HCT116 (cell line): ENCODE measurements around the gene PMPCB. TPM values are rescaled to one million over a fixed set of nuclear protein-coding genes. Genes with fewer than 3 reads are reported as not detected.

Source experiments
- ATAC-seq: fragments of 200-7000 bp; cut with Tn5 transposase; 2 replicates; pipeline ENCODE4 v1.9.1; 2020; ENCODE audit warnings: mild to moderate bottlenecking, moderate library complexity
- BruUV-seq: library from RNA; stranded (reverse); fragments of 400-500 nt; replicated peaks from 2 replicates; lab custom pipeline; 2021; lab: Mats Ljungman, UMichigan
- CTCF ChIA-PET: fragments of 300-600 bp; sonication (Branson Sonifier 250); formaldehyde crosslinking; loops from one replicate; lab custom pipeline; 2021; ENCODE audit warnings: antibody characterized with exemption; lab: Charles Lee
- POLR2A ChIA-PET: fragments of 300-600, 350-600 bp; sonication (Branson Sonifier 250); formaldehyde crosslinking; loops from one replicate; lab custom pipeline; 2021; ENCODE audit warnings: antibody characterized with exemption; lab: Charles Lee
- RAD21 ChIA-PET, 2 experiments: fragments of 300-600 bp; sonication (Branson Sonifier 250); formaldehyde crosslinking; loops; one replicate each; lab custom pipeline; 2023; ENCODE audit warnings: low total read pairs in 2 of 2; ENCODE audit not compliant: uncharacterized antibody in 2 of 2, unreplicated experiment in 2 of 2, low non-redundant PET in 1 of 2; lab: Charles Lee
- DNase-seq: peaks from one replicate; pipeline ENCODE4 v3.0.0-alpha.2; 2010; ENCODE audit warnings: low read depth, low spot score
- H2AFZ ChIP-seq: fragments of 200-600 bp; shearing (Covaris generic), sonication (generic); 2 replicates; pipeline ENCODE4 v1.6.1; 2017; ENCODE audit warnings: low read depth, mixed run types, mixed read lengths, antibody characterized with exemption, low read length; ENCODE audit not compliant: poor library complexity, severe bottlenecking
- H3K27ac ChIP-seq: 2 replicates; pipeline ENCODE4 v1.5.1; 2012; ENCODE audit warnings: low read depth, low read length
- H3K27me3 ChIP-seq: fragments of 200-600 bp; sonication (generic); 2 replicates; pipeline ENCODE4 v1.6.1; 2016; ENCODE audit warnings: mixed run types, low read length, mixed read lengths; ENCODE audit not compliant: insufficient read depth
- H3K36me3 ChIP-seq, 2 experiments: fragments of 200-500 bp in 1 of 2; fragments of 200-600 bp in 1 of 2; sonication (Bioruptor generic) in 1 of 2; sonication (generic) in 1 of 2; 2 replicates each; pipeline versions ENCODE4 v1.5.1 to v1.6.1; 2014 to 2016; ENCODE audit warnings: low read length in 2 of 2, inconsistent platforms in 1 of 2, mixed read lengths in 1 of 2, mixed run types in 1 of 2; ENCODE audit not compliant: insufficient read depth in 2 of 2, control insufficient read depth in 1 of 2
- H3K4me1 ChIP-seq, 2 experiments: fragments of 200-600 bp in 1 of 2; sonication (generic) in 1 of 2; 2 replicates each; pipeline versions ENCODE4 v1.5.1 to v1.6.1; 2012 to 2017; ENCODE audit warnings: low read length in 2 of 2, inconsistent platforms in 1 of 2, mild to moderate bottlenecking in 1 of 2, mixed read lengths in 1 of 2, mixed run types in 1 of 2, moderate library complexity in 1 of 2; ENCODE audit not compliant: insufficient read depth in 2 of 2, control insufficient read depth in 1 of 2
- H3K4me2 ChIP-seq: fragments of 200-600 bp; sonication (generic); 2 replicates; pipeline ENCODE4 v1.6.1; 2017; ENCODE audit warnings: mixed run types, low read length, mixed read lengths
- H3K4me3 ChIP-seq, 2 experiments: fragments of 200-600 bp in 1 of 2; sonication (generic) in 1 of 2; replicated peaks in 1 of 2; 2 replicates each; pipeline ENCODE4 v1.5.1; 2011 to 2016; ENCODE audit warnings: low read length in 2 of 2, control low read depth in 1 of 2, low read depth in 1 of 2, mild to moderate bottlenecking in 1 of 2, mixed read lengths in 1 of 2, mixed run types in 1 of 2
- H3K79me2 ChIP-seq: fragments of 200-600 bp; sonication (generic); 2 replicates; pipeline ENCODE4 v1.6.1; 2017; ENCODE audit warnings: mild to moderate bottlenecking, mixed run types, low read length, moderate library complexity, mixed read lengths; ENCODE audit not compliant: insufficient read depth
- H3K9ac ChIP-seq: fragments of 200-600 bp; sonication (generic); 2 replicates; pipeline ENCODE4 v1.6.1; 2016; ENCODE audit warnings: low read length, mixed read lengths
- H3K9me2 ChIP-seq: fragments of 200-600 bp; sonication (generic), shearing (Covaris generic); 2 replicates; pipeline ENCODE4 v1.6.1; 2017; ENCODE audit warnings: mixed run types, mild to moderate bottlenecking, moderate library complexity; ENCODE audit not compliant: insufficient read depth
- H3K9me3 ChIP-seq, 2 experiments: fragments of 200-500 bp in 1 of 2; fragments of 200-600 bp in 1 of 2; sonication (Bioruptor generic) in 1 of 2; sonication (generic) in 1 of 2; 2 replicates each; pipeline ENCODE4 v1.6.1; 2014 to 2017; ENCODE audit warnings: low read length in 2 of 2, mixed read lengths in 2 of 2, inconsistent platforms in 1 of 2, low read depth in 1 of 2, mild to moderate bottlenecking in 1 of 2, mixed run types in 1 of 2, moderate library complexity in 1 of 2; ENCODE audit not compliant: control insufficient read depth in 1 of 2, insufficient read depth in 1 of 2
- H4K20me1 ChIP-seq: fragments of 200-600 bp; sonication (generic), shearing (Covaris generic); 2 replicates; pipeline ENCODE4 v1.6.1; 2017; ENCODE audit warnings: mixed run types, mild to moderate bottlenecking, moderate library complexity; ENCODE audit not compliant: insufficient read depth
- ATF3 ChIP-seq: IDR thresholded peaks from 2 replicates; pipeline ENCODE4 v1.6.1; 2012
- CTCF ChIP-seq, 3 experiments: fragments of 200-600 bp in 1 of 3; sonication (generic) in 1 of 3; IDR thresholded peaks in 2 of 3; conservative IDR thresholded peaks in 1 of 3; 2 replicates each; pipeline ENCODE4 v1.5.1; 2012 to 2017; ENCODE audit warnings: low read depth in 2 of 3, low read length in 2 of 3, antibody characterized with exemption in 1 of 3, borderline replicate concordance in 1 of 3, control low read depth in 1 of 3, mild to moderate bottlenecking in 1 of 3, mixed read lengths in 1 of 3, mixed run types in 1 of 3, moderate library complexity in 1 of 3; ENCODE audit not compliant: insufficient read depth in 1 of 3
- EGR1 ChIP-seq: IDR thresholded peaks from 2 replicates; pipeline ENCODE4 v1.6.1; 2012; ENCODE audit warnings: low read depth
- EZH2phosphoT487 ChIP-seq: fragments of 200-600 bp; IDR thresholded peaks from 2 replicates; pipeline ENCODE4 v1.6.1; 2018; ENCODE audit warnings: antibody characterized with exemption, borderline replicate concordance
- JUND ChIP-seq: IDR thresholded peaks from 2 replicates; pipeline ENCODE4 v1.6.1; 2012
- POLR2AphosphoS5 ChIP-seq: IDR thresholded peaks from 2 replicates; pipeline ENCODE4 v1.6.1; 2011; ENCODE audit warnings: mild to moderate bottlenecking, low read depth, low read length, moderate library complexity
- SP1 ChIP-seq: IDR thresholded peaks from 2 replicates; pipeline ENCODE4 v1.6.1; 2012; ENCODE audit warnings: low read depth
- SRF ChIP-seq: IDR thresholded peaks from 2 replicates; pipeline ENCODE4 v1.6.1; 2012; ENCODE audit warnings: low read depth
- YY1 ChIP-seq: IDR thresholded peaks from 2 replicates; pipeline ENCODE4 v1.6.1; 2011; ENCODE audit warnings: low read length, low read depth, moderate library complexity, mild to moderate bottlenecking; ENCODE audit not compliant: insufficient replicate concordance; ENCODE audit errors: extremely low read depth
- intact Hi-C: fragments of 100-400 bp; cut with micrococcal nuclease; formaldehyde crosslinking; loops from 2 replicates; pipeline ENCODE4 v1.10.0; 2022
- total RNA-seq: library from RNA; stranded (reverse); gene quantifications from one replicate; pipeline ENCODE4 v1.2.1, GENCODE V29; 2021; ENCODE audit not compliant: unreplicated experiment

PMPCB gene
- total RNA-seq, 1 experiment from 2014 or later = 73.9 TPM

GRCh38 chr7:103343758-103344452 lies 46.7 kb downstream of the PMPCB start:
- TF ChIP-seq SP1 = no peak
- no peak for TF ChIP-seq JUND
- no peak for TF ChIP-seq YY1
- no peak for TF ChIP-seq CTCF (IDR thresholded peaks at IDR 0.05 in 2 of 3, conservative IDR thresholded peaks at IDR 0.05 in 1 of 3; ENCODE audit: borderline replicate concordance in 1 of 3, insufficient read depth in 1 of 3, low read depth in 2 of 3, low read length in 2 of 3)
- TF ChIP-seq ATF3 = no peak
- no peak for TF ChIP-seq EGR1
- TF ChIP-seq SRF = no peak
- TF ChIP-seq POLR2AphosphoS5 = no peak
- no peak for TF ChIP-seq EZH2phosphoT487
- Histone ChIP-seq H4K20me1 (no peaks in the 10 kb centered on the region), H3K9ac (peak overlapping the region; percentile 98), H3K4me1 (peaks cover 14 to 20% of the 10 kb centered on the region in 2 experiments), H3K27me3 (no peaks in the 10 kb centered on the region), H3K9me2 (no peaks in the 10 kb centered on the region), H3K9me3 (no peaks in the 10 kb centered on the region), H2AFZ (no peak overlapping the region), H3K27ac (peak overlapping the region; percentile 74), H3K4me3 (peak overlapping the region; percentile 95 to 97), H3K36me3 (peaks cover 21 to 28% of the 10 kb centered on the region in 2 experiments), H3K4me2 (peak overlapping the region; percentile 90), H3K79me2 (peaks cover 77% of the 10 kb centered on the region)
- DNase-seq (no peak), ATAC-seq (no peak; the same call in 1 of the 2 replicates)
- ChIA-PET CTCF (no interaction called here), RAD21 (no interaction called here), POLR2A (no interaction called here)
- BruUV-seq = TSS peak; percentile 50
- intact Hi-C loops = no loop called here
